GM21529 (cell line): ENCODE data around the gene ARFGEF2.
"Not testable (repeated sequence)": the region's sequence is repeated elsewhere in the genome, so short reads cannot be mapped to it uniquely, and the experiment has no call there.

ENCODE experiments used
- ATAC-seq: cut with Tn5 transposase; IDR thresholded peaks from one replicate; pipeline ENCODE4 v1.9.1; 2021; ENCODE audit not compliant: unreplicated experiment

Gene ARFGEF2

DNA sequence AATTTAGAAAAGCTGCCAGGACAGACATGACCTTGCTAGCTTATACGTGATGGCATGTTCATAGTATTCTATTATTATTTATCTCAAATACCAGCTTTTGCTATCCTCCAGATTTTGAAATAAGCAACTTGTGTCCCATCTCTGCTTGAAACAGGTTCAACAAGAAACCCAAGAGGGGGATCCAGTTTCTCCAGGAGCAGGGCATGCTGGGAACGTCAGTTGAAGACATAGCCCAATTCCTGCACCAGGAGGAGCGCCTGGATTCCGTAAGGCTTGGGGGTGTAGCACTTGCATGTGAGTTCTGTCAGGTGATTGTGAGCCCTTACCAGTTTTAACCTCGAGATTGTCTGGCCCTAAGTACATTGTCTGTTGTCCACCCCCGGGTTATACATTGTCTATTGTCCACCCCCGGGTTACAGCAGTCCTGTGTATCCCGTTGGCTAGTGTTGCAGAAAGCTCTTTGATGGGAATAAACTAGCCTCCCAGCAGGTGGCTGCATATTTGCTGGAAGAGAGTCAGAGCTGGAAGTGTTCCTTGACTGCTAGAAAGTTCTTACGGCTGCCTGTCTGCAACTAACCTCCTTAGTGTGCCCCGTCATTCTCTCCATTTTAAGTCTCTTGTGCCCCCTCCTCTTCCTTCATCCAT lies 63.2 kb downstream of the ARFGEF2 start:
- no peak for ATAC-seq

DNA sequence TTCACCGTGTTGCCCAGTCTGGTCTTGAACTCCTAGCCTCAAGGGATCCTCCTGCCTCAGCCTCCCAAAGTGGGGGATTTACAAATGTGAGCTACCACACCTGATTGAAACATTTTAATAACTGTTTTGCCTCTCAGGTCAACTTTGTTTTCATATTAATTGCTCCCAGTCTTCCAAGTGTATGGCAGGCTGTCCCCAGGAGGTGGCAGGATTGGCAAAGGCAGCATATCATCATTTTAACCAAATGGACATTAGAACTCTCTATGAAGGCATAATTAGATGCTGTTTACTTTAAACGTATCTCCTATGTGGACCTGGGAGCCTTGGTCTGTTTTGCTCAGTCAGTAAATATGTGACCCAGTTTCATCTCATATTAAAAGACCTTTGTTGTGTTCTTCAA lies 65.4 kb downstream of the ARFGEF2 start:
- ATAC-seq = no peak

DNA sequence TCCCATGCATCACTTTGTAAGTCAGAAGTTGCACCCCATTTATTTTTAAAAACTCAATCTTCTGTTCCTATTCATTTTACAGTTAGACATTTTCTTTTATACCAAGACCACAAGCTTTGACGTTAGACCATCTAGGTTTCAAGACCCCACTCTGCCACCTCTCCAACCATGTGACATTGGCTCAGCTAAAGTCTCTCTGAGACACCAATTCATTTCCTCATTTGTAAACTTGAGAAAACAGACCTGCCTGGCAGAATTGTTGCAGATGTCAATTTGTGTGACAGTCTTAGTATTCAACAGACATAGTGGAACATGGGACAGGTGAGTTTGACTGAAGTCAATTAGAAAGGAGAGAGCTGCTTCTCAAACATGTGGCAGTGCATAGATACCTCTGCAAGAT lies 69.0 kb downstream of the ARFGEF2 start:
- ATAC-seq = no peak

DNA sequence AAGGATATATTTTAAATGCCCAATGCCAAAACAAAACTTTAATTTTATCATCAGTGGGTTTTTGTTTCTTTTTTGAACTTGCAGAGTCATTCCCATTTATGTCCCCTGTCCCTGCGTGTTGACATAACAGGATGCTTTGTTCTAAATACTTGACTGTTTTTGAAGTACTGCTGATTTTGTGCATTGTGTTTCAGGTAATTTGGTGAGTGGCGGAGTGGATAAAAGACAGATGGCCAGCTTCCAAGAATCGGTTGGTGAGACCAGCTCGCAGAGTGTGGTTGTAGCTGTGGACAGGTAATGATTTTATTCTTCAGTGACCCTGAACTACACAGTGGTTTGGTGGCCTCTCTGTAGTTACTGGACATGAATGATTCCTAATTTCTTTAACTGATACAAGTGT lies 74.1 kb downstream of the ARFGEF2 start:
- ATAC-seq = no peak

DNA sequence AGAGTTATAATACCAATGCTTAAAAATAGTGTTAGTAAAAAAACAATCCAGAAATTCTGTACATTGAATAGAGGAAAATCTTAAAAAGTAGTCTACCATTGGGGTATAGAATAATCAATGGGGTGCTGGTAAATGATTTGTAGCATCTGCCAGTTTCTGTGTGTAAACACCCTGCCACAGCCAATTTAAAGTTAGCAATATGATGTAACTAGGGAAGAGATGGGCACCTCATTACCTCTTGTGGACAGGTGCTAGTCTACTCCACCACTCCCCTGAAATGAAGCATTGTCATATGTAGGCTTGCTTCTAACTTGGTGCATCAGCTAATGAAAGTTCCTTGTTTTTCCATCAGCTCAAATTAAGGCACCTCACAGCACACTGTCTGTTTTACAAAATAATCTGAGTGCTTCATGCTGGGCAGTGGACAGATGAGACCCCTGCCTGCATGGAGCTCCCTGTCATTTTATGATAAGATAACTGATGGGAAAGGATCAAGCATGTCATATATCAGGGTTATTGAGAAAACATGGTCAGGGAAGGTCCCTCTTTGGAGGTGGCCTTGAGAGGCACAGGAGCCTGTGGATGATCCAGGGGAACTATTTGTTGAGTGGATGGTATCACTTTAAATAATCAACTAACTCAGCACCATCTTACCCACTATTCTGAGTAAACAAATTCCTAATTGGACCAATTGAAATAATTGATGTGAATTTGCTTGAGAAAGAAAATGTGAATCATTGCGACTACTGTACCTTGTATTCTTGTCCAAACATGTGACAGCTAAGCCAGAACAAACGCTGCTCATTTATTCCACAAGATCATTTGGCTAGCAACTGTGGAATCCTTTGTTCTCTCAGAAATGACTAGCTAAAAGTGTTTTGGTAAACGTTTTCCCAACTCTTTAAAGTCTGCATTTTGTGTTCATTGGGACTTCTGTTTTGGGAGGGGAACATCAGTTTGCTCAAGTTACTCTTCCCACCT lies 78.7 kb downstream of the ARFGEF2 start:
- ATAC-seq = no peak

DNA sequence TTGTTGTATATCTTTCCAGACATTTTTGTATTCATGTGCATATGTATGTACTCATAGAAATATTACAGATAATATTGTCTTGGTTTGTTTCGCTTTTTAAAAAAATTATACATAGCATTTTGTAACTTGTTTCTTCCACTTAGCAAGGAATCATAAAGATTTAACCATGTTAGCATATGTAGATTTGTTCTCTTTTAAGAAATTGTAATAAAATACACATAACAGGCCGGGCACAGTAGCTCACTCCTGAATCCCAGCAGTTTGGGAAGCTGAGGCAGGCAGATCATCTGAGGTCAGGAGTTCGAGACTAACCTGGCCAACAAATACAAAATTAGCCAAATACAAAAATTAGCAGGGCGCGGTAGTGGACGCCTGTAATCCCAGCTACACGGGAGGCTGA lies 80.2 kb downstream of the ARFGEF2 start:
- ATAC-seq = no peak

DNA sequence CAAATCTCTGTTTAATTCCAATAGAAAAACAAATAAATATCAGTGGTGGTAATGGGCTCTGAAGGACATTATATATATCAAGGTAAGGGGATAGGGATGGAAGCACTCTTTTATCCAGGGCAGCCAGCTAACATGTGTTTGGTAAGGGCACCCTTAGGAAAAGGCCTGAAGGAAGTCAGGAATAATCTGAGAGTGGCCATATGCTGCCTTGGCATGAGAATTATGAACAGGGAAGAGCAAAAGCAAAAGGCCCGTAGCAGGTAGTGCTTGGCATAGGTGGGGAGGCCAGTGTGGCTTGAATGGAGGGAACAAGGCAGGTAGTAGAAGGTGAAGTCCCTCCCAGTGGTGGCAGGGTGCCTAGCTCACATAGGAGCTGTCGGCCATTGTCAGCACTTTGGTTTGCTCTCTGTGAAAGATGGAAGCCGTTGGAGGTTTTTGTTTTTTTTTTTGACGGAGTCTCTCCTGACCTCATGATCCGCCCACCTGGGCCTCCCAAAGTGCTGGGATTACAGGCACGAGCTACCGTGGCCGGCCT lies 85.0 kb downstream of the ARFGEF2 start:
- ATAC-seq = no peak

DNA sequence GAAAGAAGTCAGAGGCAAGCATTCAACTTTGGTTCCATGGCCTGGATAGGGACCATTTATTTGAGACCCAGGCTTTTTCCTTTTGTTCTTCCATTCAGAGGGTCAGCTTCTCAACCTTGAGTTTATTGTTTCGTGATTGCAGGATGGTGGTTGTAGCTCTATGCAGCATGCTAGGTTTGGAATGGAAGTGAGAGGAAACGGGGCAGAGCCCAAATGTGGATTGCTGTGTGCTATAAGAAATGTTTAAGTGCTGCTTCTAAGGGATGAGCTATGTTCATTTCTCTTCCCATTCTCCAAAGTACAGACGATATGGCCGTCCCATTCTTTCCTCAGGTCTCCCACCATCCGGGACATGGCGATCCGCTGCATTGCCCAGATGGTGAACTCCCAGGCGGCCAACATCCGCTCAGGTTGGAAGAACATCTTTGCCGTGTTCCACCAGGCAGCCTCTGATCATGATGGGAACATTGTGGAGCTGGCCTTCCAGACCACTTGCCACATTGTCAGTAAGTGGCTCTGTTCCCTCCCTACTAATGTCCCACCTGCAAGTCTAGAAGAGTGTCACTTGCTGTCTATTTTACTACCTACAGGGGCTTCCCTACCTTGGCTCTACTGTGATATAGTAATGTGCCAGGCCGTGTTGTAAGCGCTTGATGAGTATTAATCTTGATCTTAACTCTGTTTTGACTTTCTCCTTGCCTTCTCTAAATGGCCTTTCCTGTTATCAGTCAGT lies 88.6 kb downstream of the ARFGEF2 start:
- ATAC-seq = no peak

DNA sequence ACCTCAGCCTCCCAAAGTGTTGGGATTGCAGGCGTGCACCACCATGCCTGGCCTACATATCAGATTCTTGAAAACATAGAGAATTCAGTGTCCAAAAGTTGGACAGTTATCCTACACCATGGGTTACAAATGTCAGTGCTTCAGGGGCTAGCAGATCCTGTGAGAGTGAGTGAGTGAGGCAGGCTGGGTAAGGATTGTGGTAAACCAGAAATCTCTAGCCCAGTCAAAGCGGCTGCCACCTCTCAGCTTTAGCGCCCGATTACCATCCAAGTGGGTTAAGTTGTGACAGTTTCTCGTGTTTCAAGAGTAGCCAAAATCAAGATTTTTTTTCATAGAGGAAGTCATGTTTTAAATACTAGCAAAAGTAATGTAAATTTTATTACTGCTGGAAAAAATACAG lies 102.7 kb downstream of the ARFGEF2 start:
- ATAC-seq = no peak

DNA sequence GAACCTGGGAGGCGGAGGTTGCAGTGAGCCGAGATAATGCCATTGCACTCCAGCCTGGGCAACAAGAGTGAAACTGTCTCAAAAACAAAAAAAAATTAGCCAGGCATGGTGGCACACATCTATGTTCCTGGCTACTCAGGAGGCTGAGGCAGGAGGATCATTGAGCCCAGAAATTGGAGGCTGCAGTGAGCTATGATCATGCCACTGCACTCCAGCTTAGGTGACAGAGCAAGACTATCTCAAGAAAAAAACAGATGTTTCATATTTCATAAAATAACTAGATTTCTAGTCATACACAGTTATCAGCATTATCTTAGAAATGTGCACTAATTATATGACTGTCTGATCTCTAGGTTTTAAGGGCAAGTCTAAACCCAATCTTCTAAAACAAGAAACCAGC lies 106.7 kb downstream of the ARFGEF2 start:
- ATAC-seq = not testable (repeated sequence)

DNA sequence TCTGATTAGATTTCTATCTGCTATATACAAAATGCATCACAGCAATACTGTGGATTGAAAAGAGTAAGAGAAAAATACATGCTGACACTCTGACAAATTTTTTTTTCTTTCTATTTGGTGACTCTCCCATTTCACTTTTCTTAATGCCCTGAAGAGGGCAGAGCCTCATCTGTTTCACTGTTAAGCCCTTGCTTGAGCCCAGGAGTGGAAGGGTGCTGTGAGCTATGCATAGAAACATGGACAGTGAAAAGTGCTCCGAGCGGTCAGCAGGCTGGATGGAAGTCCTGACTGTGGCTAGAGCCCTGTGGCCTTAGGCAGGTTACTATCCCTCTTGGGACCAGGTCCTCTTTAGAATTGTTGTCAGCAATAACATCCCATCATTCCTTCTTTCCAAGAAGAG lies 107.2 kb downstream of the ARFGEF2 start:
- no peak for ATAC-seq

DNA sequence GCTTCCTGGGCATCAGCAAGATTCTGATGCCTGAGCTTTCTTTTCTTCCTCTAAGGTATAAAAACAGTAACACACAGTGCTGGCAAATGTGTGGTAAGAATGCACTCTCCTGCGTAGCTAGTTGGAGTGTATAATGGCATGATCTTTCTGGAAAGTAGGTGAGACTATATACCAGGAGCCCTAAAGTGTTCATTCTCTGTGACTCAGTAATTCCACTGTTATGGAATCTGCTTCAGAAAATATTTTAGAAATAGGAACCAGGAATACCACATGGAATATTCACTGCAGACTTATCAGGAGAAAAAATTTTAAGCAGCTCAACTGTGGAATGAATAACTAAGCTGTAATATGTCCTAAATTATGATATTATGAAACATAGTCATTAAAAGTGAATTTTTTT lies 107.7 kb downstream of the ARFGEF2 start:
- no peak for ATAC-seq

DNA sequence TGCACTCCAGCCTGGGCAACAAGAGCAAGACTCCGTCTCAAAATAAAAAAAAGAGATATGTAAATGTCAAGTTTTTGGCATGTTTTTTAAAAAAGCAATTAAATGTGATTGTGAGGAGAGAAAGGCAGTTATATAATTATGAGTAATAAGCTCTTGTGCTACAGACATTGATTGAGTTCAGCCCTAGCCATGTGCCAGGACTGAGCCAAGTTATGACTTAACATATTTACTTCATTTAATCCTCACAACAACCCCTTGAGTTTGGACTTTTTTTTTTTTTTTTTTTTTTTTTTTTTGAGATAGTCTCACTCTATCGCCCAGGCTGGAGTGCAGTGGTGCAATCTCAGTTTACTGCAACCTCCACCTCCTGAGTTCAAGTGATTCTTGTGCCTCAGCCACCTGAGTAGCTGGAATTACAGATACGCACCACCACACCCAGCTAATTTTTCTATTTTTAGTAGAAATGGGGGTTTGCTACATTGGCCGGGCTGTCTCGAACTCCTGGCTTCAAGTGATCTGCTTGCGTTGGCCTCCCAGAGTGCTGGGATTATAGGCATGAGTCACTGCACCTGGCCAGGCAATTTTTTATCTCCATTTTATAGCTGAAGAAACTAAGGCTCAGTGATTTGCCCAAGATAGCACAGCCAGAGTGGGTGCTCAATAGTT lies 109.6 kb downstream of the ARFGEF2 start:
- no peak for ATAC-seq

DNA sequence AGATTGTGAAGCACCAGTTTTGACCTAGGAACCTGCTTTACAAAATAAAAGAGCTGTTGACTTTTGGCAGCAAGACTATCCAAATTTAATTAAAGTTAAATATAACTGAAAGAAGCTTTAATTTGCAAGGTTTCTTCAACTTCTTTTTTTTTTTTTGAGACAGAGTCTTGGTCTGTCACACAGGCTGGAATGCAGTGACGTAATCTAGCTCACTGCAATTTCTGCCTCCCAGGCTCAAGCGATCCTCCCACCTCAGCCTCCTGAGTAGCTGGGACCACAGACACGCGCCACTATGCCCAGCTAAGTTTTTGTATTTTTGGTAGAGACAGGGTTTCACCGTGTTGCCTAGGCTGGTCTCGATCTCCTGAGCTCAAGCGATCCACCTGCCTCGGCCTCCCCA lies 110.9 kb downstream of the ARFGEF2 start:
- ATAC-seq = no peak

DNA sequence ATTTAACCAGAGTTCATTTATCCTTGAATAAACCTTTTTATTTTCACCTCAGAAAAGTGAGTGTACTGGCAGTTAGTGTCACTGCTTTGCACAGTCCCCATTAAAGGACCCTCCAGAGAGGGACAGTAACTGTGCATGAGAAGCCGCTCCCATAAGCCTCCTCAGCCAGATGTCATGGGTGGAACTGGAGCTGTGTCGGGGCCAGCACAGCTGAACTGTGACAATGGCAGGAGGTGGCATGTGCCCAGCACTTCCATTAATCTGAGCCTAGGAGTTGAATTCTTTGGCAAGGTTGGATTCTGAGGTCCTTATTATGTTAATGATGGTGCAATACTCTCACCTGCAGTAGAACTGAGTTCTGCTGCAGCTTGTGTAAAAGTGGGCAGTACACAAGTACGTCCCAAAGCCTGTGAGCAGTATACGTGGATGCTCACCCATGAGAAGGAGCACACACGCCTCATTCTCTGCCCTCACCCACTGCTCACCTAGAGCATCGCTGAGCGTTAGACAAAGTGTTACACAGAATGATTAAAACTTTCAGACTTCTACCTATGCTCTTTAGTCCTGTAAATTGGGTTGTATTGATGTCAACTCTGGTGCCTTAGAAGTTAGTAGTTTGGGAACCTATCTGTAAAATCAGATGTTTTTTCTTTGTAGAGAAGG lies 112.7 kb downstream of the ARFGEF2 start:
- ATAC-seq = no peak

DNA sequence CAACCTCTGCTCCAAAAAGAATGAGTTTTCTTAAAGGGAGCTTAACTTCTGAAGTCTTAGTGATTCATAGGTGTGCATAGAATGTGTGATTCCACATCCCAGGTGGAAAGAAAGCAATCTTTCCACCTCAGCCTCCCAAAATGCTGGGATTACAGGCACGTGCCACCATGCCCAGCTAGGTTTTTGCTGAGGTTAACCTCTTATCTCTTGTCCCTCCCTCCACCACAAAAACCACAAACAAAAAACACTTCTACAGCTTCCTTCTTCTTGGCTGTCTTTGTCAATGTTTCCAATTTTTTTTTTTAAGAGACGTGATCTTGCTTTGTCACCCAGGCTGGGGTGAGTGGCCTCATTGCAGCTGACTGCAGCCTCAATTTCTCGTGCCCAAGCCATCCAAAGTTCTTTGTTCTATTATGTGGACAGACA lies 116.5 kb downstream of the ARFGEF2 start:
- no peak for ATAC-seq

DNA sequence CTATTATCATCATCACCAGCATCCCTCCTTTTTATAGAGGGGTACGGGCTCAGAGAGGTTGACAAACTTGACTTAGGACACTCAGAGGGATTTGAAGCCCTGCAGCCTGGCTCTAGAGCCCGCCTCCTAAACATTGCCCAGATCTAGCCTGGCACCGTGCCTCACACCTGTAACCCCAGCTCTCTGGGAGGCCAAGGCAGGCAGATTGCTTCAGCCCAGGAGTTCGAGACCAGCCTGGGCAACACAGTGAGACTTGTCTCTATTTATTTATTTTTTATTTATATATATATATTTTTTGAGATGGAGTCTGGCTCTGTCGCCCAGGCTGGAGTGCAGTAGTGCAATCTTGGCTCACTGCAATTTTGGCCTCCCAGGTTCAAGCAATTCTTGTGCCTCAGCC lies 118.3 kb downstream of the ARFGEF2 start:
- no peak for ATAC-seq

DNA sequence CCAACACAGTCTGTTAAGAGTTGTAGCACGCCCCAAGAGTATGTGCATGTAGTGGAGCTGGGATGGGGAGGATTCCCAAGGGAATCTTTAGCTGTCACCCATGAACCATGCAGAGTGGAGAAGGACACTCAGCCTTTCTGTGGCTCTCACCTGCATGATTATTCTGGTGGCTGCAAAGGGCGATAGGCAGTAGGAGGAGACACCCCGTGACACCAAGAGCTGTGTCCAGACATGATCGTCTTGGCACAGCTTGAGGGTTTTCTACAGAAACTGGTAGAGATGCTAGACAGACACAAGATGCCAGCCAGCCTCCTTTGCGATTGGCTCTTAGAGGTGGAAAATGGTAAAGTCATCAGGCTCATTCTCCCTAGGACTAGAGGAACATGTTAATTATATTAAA lies 121.5 kb downstream of the ARFGEF2 start:
- ATAC-seq = no peak

DNA sequence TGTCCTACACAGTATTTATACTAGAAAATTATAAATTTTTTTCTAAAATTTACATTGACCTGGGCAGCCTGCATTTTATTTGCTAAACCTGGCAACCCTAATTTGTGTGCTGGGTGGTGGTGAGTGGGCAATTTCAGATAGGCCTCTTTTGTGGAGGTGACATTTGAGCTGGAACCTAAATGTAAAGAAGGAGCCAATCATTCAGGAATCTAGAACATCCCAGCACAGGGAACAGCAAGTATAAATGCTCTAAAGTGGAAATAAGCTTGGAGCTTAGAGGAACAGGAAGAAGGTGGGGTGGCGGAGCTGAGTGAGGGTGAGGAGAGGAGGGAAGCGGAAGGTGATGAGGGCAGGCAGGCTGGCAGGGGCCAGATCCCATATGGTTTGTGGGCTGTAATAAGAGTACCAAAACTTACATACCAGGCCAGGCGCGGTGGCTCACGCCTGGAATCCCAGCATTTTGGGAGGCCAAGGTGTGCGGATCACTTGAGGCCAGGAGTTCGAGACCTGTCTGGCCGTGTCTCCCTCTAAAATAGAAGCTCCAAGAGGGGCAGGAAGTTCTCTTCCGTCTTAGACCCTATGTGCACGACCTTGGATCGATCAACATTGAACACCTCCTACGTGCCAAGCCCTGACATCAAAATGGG lies 124.1 kb downstream of the ARFGEF2 start:
- no peak for ATAC-seq
